GM21360 (cell line): ENCODE measurements around the gene B4GALNT3.

Source experiments
- ATAC-seq: cut with Tn5 transposase; IDR thresholded peaks from one replicate; pipeline ENCODE4 v1.9.1; 2021; ENCODE audit warnings: mild to moderate bottlenecking, moderate library complexity; ENCODE audit not compliant: unreplicated experiment

The B4GALNT3 gene

DNA sequence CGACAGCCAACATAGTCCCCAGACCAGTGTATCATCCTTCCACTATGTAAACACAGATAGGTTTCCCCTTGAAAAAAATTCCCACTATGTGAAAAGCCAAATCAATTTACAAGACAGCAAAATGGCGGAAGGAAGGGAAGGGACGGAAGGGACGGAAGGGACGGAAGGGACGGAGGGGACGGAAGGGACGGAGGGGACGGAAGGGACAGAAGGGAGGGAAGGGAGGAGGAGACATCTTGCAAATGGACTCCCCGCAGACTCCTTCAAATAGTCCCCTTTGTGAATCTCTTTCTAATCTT is 128.2 kb downstream of the B4GALNT3 start:
- no peak for ATAC-seq

DNA sequence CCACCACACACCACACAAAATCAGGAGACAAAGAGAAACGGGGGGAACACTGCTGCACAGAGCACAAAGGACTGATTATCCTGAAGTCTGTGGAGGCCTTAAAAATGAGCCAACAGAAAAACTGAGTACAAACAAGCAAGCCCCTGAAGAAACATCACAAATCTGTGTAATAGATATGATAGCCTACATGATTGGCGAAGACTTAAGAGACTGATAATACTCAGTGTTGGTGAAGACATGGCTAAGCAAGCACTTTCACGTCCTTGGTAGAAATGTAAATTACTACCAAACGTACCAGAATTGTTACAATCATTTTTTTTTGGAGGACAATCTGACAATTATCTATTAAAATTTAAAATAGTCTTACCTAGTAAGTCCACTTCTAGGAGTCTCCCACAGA is 128.9 kb downstream of the B4GALNT3 start:
- ATAC-seq, result no peak

DNA sequence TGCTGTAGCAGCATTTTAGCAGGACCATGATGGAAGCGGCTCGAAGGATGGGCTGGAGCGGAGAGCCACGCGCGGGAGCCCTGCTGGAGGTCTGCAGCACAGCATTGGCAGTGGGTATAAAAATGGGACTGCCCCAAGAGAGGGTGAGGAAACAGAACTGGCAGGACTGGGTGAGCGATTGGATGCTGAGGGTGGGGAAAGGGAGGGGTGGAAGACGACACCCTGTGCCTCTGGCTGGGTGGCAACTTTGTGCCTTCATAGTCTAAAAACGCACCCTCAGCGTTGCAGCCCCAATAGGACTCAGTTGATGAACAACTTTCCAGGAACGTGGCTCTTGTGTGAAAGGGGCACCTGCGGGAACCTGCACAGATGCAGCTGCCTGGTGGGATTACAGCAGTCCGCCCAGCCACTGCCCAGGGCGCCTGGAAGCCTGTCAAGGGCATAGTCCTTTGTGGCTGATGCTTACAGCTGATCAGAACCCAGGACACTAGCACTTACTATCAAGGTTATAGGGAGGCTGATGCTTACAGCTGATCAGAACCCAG is 130.5 kb downstream of the B4GALNT3 start:
- no peak for ATAC-seq

DNA sequence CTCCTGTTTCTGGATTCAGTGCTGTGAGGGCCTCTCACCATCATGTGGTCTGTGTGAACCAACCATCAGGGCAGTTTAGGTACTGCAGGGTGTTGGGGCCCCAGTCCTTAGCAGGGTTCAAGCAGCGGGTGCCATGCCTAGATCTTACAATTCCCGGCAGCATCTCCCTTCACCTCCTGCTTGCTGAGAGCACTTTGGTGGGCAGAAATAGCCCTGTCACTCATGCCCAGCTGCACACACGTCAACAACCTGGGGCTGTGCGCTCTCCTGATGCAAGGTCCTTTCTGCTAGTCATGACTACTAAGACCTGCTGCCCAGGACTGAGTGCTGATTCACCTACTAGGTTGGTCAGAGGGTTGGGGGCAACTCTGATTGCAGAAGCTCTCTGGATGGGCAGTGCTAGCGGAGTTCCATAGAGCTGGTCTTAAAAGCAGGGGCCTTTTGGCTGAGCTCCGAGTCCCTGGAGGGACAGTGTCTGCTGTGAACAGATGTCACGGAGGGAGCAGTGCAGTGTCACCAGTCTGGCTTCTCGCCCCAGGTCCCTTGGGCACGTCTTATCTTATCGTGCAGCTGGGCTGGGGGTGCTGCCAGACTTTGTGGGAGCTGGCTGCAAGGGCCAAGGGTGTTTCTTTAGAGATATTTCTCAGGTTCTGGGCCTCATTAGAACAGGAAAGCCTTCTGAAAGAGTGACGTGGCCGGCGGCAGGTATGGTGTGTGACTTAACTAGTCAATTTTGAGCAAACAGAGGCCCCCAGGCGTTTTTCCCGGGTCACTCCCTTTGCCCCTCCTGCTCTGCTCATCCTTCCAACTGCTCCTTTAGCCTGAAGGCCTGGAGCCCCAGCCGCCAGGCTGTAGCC is 131.7 kb downstream of the B4GALNT3 start:
- ATAC-seq, result no peak

DNA sequence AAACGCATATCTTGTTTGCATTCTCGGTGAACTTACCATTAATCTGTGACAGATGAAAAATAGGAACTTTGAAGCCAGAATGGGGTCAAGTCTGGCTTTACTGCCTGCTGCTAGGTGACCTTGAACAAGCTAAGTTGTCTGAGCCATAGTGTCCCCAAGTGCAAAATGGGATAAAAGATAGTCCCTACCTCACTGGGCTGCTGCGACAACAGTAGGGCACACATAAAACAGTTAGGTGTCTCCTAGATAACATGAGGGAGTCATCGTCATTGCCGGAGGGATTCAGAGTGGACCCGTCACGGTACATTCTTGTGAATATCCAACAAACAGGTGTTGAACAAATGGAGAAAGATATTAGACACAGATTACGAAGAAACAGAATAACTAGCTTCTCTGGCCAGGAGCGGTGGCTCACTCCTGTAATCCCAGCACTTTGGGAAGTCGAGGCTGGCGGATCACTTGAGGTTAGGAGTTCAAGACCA is 132.3 kb downstream of the B4GALNT3 start:
- ATAC-seq, result no peak

DNA sequence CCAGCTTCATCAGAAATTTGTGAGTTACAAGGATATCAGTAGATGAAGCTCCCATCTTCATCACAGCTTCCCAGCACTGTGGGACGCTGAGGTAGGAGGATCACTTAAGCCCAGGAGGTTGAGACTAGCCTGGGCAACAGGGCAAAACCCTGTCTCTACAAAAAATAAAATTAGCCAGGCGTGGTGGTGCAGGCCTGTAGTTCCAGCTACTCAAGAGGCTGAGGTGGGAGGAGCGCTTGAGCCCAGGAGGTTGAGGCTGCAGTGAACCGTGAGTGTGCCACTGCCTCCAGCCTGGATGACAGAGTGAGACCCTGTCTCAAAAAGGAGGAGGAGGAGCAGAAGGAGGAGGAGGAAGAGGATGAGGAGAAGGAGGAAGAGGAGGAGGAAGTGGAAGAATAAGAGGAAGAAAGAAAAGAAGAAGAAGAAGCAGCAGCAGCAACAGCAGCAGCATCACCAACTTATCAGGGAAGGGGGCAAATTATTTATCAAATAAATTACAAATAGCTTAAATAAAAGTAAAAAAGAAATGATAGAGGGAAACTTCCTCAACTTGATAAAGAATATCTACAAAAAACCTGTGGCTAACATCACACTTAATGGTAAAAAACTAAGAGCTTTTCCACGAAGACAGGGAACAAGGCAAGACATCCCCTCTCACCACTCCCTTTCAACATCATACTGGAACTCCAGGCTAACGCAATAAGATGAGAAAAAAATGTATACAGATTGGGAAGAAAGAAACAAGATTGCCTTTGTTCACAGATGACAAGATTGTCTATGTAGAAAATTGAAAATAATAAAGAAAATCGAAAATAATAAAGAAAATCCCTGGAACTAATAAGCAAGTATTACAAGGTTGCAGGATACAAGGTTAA is 133.9 kb downstream of the B4GALNT3 start:
- no peak for ATAC-seq

DNA sequence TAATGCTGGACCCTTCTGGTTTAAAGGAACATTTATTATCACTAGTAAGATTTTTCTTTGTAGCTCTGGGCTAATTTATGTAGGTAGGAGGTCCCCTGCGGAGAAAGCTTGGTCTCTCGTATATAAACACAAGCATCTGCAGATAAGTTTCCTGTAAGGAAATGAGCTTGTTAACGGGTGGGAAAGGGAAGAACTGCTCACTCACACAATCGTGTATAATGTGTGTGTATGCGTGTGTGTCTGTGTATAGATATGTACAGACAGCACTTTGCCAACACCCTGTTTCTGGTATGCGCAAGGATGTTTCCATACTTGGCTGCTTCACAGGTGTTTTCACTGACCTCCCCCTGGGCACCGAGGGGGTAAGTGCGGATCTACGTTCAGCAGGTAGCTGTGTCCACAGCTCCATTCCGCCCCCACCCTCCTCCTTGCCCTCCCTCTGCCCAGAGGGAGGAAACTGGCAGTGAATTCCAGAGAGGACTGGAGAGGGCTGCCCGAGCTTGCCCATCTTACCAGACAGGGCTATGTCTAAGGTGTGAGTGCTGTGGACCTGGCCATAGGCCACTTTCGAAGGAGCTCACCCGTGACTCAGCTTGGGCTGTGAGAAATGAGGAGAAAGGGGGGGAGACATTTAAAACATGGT is 138.3 kb downstream of the B4GALNT3 start:
- no peak for ATAC-seq

DNA sequence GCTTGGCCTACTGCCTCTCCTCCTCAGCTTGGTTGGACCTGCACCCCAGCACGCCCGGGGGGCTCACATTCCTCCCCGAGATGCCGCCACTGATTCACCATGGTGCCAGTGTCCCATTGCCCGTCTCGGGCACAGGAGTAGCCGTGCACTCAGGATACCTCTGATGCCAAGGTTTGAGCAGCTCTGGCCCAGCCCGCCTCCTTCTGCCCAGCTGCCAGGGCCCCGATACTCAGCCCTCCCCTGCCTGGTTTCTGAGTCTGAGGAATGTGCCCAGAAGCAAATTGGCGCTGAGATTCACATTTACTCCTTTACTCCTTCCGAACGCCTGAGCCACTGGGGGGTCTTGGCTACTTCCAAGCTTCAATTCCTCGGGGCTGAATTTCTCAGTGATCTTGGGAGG is 140.0 kb downstream of the B4GALNT3 start:
- no peak for ATAC-seq

DNA sequence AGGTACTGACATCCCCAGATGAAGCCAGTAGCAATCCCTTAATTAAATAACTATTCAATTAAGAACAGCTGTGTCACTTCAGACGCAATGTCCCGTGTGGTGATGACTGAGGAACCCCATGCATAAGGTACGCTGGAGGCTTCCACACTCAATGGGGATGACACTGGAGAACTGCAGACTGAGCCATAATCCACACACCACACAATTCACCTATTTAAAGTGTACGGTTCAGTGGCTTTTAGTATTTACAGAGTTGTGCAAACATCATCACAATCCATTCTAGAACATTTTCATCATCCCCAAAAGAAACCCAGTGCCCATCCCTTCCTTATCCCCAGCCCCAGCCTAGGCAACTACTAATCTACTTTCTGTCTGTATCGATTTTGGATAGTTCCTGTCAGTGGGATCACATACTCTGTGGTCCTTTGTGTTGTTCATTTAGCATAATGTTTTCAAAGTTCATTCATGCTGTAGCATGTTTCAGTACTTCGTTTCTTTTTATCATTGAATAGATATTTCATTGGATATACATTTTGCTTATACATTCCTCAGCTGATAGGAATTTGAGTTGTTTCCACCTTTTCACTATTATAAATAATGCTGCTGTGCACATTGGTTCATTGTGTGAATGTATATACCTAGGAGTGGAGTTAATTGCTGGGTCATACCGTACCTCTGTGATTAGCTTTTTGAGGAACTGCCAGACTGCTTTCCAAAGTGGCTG is 142.4 kb downstream of the B4GALNT3 start:
- ATAC-seq, result no peak

DNA sequence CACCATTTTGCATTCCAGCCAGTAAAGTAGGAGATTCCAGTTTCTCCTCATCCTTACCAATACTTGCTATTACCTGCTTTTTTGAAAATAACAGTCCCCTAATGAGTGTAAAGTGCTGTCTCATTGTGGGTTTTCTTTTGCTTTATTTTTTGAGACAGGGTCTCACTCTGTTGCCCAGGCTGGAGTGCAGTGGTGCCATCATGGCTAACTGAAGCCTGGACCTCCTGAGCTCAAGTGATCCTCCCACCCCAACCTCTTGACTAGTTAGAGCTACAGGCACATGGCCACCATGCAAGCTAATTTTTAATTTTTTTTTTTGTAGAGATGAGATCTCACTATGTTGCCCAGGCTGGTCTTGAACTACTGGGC is 142.9 kb downstream of the B4GALNT3 start:
- no peak for ATAC-seq

DNA sequence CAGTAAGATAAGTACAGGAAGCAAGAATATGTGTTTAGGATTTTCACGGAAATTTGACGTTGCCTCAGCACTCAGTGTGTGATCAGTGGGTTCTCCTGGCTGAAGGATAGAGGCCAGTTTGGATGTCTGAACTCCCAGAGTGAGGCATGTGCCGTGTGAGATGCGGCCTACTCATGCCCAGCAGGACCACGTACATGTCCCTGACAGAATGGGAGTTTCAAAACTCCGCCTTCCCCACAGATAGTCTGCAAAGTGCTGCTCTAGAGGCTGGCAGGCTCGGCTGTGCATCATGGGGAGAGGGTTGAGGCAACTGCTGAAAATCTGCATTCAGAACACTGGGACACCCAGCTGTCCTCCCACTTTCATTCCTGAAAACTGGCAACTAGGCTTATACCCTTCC is 145.2 kb downstream of the B4GALNT3 start:
- no peak for ATAC-seq

DNA sequence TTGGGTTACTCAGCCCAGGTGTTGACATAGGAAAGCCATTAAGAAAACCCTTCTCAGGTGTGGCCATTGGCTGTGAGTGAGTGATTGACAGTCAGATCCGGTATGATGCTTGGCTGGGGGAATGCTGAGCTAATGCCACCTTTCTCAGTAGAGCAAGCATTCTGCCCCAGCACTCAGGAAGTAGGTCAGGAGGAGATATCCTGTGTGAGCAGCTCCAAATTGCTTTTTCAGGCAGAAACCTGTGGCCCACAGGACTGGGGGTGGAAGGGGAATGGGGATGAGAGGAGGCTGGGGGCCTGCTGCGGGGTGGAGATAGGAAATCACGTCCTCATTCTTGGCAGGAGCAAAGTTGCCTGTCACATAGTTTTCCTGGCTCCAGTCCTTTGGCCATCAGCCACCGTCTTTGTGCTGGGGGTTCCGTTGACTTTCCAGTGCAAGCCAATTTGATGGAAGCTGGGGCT is 147.8 kb downstream of the B4GALNT3 start:
- no peak for ATAC-seq

DNA sequence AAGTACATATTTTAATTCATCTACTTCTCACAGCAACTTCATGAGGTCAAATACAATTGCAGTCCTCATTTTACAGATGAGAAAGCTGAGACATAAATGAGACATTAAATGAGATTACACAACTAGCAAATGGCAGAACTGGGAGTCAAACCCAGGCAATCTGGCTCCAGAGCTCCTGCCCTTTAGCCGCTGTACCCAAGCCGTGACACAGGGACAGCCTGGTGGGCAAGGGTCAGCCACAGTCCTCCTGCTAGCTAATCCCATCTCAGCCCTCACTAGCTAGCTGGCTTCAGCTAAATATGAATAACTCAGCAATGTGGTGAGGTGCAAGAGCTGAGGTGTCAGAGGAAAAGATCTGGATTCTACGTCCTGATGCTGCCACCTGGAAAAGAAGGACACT is 148.7 kb downstream of the B4GALNT3 start:
- no peak for ATAC-seq

DNA sequence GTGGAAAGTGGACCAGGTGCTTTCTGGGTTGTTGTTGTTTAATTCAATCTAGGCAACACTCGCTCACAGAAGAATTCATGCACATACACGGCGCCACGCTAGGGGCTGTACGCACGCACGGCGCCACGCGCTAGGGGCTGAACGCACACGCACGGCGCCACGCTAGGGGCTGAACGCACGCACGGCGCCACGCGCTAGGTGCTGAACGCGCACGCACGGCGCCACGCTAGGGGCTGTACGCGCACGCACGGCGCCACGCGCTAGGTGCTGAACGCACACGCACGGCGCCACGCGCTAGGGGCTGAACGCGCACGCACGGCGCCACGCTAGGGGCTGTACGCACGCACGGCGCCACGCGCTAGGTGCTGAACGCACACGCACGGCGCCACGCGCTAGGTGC is 149.2 kb downstream of the B4GALNT3 start:
- ATAC-seq, result no peak

DNA sequence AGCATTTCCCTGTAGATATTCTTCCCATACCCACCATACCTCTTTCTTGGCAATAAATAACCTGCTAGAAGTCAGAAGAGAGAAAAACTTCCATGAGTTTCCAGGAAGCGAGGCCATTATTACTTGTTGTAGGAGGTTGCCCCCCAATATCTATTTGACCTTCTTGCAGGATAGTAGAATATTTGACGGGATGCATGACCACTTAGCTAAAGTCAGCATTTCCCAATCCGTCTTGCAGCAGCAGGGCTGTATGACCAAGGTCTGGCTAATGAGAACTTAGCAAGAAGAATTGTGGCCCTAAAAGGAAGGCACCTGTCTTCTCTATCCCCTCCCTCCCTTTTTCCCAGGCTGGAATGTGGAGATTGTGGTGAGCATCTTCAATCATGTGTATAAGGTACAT is 152.0 kb downstream of the B4GALNT3 start:
- no peak for ATAC-seq

DNA sequence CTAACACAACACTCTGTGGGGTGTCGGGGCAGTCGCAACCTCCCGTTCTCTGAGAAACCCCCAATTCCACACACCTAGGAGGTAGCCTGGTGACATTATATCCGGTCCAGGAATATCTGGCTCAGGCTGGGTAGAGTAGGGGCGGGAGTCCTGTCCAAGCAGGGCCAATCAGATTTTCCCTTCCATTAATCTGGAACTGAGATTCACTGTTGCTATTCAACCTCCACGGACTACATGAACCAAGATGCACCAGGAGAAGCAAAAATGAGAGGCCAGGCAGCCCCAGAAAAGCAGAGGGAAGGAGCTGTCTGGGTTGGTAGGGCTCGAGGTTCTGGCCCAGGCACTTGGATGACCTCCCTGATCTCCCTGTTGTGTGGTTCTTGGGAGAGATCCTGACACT is 152.6 kb downstream of the B4GALNT3 start:
- no peak for ATAC-seq

DNA sequence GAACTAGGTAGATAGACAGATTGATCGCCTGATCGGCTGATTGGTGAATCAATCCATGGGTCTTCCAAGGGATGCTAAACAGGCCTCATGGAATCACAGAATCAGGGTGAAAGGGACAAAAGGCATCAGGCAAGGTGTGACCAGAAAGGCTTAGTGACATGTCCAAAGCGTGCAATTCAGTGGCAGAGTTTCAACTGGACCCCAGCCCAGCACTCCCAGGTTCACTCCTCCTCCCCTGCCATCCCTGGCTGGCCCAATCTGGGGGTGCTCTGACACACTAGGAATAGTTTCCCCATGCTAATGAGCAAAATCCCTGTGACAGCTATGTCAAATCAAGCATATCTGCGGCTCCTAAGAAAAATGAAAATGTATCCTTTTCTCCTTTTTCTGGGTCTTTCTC is 153.1 kb downstream of the B4GALNT3 start:
- ATAC-seq, result no peak
